HG03108 (cell line): ENCODE data around the gene FERMT3.
A peak's percentile ranks its signal among the peaks of the same experiment; 100 is the strongest.

Experiments used
- ATAC-seq: cut with Tn5 transposase; IDR thresholded peaks from one replicate; pipeline ENCODE4 v1.9.1; 2021; ENCODE audit warnings: moderate library complexity; ENCODE audit not compliant: unreplicated experiment

The FERMT3 gene

DNA sequence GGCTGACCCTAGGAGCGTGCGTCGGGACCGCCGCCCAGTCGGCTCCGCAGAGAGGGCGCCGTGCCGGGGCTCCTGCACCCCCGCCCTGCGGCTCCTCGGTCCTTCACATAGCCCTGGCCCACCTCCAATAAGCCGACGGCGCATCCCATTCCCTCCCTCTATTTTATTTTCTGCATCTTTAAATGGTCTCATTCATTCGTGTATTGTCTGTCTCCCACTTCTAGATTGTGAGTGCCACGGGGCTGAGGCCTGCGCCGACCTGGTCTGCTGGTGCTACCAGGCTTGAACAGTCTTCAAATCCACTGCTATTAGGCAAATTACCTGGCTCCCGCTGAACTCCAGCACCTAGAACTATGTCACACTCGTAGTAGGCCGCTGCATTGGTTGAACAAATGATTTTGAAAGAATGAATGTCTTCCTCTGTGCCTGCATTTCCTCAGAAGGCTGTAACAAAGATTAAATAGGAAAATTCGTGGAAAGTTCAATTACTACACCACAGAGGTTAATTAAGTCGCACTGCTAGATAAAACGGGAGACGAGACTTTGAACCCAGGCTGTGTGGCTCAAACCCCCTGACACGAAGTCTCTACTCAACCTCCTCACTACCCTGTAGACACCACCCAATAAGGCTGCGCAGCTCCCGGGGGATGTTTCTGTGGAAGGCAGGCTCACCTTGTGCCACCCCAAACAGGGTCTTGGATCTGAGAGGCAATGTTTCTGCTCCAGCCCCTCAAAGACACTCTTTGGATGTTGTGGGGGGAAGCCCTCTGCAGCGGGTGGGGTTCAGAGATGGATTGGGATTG lies 41.4 kb downstream of the FERMT3 start:
- no peak for ATAC-seq

DNA sequence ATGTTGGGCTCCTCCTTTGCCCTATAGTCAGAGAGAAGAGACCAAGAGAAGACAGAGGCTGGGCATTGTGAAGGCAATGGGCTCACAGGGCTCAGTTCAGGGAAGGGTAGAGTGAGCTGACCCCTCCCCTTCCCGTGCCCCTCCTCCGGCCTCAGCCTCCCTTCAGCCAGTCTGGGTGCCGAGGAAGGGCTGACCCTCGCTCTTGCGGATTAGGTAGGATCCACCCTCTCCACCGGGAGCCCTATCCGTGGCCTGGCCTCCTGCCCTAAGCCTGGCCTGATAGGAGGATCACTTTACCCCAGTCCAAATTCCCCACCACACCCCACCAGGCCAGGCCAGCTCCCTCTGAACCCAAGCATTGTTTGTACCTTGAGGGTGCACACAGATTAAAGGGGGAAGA lies 42.1 kb downstream of the FERMT3 start:
- ATAC-seq, result no peak

GRCh38 chr11:64249038-64249437 lies 42.5 kb downstream of the FERMT3 start:
- no peak for ATAC-seq

DNA sequence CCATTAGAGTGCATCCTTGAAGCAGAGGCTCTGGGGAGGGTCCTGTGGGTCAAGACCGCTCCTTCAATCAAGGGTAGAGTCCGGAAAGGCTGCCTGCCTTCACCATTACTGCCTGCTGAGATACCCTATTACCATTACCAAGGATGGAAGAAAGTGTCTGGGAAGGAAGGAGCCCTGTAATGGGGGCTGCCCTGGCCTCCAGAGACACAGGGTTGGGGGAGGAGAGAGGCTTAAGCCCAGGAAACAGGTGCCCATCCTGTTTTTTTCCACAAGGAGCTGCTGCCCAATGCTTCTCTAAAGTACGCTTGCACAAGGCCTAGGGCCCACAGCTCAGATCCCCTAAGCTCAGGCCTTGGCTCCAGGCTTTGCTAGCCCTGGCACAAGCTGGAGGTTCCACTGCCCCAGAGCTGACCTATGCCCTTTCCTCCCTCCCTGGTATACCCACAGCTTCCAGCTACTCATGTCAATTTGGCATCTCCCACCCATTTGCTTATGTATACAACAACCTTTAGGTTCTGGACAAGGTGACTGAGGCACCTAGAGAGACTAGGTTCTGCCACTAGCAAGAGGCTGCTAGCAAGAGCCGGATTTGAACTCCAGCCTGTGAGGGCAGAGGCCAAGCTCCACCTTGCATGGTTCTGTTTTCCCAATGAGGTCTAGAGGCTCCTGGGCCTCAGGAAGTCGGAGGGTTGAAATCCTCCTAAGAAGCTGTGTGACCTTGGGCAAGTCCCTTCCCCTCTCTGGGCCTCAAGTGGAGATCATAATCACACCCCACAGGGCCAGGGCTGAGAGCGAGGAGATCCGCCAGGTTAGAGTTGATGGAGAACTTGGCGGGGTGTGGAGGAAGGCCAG lies 43.3 kb downstream of the FERMT3 start:
- no peak for ATAC-seq

- no peak for ATAC-seq
These were observed 44.0 kb downstream of the FERMT3 start for GRCh38 chr11:64250415-64251015.

DNA sequence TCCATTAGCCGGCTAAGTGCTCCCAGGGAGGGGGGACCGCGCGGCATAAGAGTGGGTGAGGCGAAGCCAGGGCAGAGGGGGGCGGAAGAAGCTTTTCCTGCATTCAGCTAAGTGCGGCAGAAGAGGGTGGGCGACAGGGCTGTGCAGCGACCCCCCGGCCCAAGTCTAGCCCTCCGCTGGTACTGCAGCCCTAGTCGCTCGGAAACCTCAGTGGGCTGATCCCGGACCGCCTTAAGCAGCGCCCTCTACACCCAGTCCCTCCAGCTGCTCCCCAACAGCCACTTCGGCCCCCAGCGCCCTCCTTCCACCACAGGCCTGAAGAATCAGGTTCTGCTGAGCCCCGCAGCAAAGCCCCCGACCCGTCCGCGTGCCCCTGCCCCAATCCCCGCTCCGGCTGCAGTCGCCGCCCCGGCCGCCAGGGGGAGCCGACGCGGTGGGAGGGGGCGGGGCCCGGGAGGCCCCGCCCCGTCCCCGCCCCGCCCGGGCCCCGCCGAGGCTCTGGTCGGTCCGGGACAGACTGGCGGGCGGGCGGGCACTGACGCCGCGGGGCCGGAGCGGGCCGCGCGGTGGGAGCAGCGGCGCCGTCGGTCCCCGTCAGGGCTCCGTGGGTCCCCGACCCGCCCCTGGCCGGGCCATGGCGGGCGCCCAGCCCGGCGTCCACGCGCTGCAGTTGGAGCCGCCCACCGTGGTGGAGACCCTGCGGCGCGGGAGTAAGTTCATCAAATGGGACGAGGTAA lies 44.7 kb downstream of the FERMT3 start, which contains the start of gene PLCB3:
TSS of gene PLCB3 (plus strand) at position 515 of the 737 bp plus-strand sequence. CDS start at position 635, 120 bp downstream.
- ATAC-seq, result peak; percentile 33

GRCh38 chr11:64251753-64252002 lies 45.2 kb downstream of the FERMT3 start:
- no peak for ATAC-seq

- ATAC-seq, result no peak
These were observed 45.7 kb downstream of the FERMT3 start for GRCh38 chr11:64252003-64252872.

DNA sequence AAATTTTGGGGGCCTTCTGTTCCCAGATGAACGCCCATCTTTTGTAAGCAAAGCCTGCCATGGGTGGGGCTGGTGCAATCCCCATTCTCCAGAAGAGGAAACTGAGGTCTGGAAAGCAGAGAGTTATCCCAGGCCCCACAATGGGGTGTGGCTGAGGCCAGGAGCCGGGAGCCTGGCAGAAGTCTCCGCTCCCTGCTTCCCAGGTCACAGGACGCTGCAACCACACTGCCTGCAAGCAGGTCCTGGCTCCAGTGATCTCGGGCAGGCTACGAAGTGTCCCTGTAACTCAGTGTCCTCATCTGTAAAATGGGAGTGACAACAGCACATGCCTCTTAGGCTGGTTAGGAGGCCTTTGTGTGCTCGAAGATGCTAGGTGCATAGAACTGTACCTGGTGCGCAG lies 46.5 kb downstream of the FERMT3 start:
- no peak for ATAC-seq

- ATAC-seq, result no peak
These were observed 47.0 kb downstream of the FERMT3 start for GRCh38 chr11:64253481-64253880.

DNA sequence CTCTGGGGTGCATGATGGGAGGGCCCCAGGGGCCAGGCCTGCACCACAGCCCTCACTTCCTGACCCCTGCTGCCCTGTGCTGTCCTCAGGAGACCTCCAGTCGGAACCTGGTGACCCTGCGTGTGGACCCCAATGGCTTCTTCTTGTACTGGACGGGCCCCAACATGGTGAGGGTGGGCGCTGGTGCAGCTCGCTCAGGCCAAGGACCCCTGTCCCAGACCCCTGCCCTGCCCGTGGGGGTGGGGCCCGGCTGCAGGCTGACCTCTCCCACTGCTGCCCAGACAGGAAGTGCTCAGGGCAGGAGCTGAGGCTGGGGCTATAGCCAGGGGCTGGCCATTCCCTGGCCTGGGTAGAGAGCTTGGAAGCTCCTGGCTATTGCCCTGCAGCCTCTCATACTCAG lies 47.8 kb downstream of the FERMT3 start:
- no peak for ATAC-seq

DNA sequence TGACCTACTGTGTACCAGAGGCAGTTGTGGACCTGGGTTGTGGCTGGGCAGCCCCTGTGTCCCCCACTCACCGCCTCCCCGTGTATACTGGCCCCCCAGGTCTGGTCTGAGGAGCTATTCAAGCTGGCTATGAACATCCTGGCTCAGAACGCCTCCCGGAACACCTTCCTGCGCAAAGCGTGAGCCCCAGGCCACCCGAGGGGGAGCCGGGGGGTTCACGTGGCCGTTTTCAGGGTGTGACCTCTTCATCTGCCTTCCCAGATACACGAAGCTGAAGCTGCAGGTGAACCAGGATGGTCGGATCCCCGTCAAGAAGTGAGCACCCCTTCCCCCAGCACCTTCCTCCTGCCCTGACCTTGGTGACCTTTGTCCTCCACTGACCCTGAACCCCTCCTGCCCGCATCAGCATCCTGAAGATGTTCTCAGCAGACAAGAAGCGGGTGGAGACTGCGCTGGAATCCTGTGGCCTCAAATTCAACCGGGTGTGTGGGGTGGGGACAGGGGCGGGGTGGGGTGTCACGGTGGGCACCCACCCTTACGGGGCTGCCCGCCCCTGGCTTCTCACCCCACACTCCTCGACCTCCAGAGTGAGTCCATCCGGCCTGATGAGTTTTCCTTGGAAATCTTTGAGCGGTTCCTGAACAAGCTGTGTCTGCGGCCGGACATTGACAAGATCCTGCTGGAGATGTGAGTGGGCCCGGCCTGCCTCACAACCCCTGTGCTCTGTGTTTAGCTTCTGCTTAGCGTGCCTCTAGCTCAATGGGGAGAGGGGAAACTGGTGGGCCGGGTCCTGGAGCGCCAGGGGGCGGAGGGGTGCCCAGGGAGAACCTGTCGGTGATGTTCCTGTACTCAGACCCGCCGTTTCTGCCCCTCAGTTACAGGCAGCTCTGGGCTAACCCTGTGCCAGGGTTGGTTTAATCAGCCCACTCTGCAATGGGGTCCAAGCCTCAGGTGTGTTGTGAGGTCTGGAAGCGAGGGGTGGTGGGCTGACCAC lies 48.9 kb downstream of the FERMT3 start:
- no peak for ATAC-seq

- ATAC-seq, result no peak
These were observed 49.8 kb downstream of the FERMT3 start for GRCh38 chr11:64256300-64256699.

- no peak for ATAC-seq
These were observed 51.8 kb downstream of the FERMT3 start for GRCh38 chr11:64258356-64258755.

GRCh38 chr11:64258946-64259532 lies 52.5 kb downstream of the FERMT3 start:
- ATAC-seq, result no peak

DNA sequence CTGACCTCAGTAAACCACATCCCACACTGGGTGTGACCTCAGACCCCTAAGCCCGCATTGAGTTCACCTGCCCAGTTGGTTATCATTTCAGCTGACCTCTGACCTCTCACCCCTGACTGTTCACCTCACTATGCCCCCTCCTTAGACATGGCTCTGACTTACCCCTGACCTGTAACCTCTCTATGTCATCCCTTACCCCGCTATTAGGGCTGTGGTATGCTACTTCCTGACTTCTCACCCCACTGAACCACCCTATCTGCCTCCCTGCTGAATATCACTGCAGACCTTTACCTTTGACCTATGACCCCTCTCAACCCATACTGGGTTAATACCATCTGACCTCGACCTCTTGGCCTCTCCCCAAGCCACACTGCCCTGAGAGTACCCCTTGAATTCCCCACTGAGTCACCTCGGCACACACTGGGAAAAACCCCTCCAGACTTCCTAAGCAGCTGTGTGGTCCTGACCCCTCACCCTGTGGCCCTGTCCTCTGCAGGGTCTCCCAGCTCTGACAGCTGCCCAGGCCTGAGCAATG lies 53.1 kb downstream of the FERMT3 start:
- ATAC-seq, result no peak

GRCh38 chr11:64260147-64260708 lies 53.7 kb downstream of the FERMT3 start:
- no peak for ATAC-seq

DNA sequence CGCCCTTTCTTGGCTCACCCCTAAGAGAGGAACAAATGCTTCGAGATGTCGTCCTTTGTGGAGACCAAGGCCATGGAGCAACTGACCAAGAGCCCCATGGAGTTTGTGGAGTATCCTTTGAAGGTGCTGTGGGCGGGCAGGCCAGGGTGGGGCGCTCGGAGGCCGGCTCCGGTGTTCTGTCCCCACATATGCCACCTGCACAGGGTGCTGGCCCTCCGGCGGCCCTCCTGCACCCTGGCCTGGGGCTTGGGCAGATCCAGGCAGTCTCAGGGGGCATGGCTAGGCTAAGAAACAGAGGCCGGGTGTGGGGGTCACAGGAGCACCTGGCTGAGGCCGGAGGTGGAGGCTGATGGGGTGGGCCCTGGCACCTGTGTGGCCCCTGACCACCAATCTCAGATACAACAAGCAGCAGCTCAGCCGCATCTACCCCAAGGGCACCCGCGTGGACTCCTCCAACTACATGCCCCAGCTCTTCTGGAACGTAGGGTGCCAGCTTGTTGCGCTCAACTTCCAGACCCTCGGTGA lies 55.1 kb downstream of the FERMT3 start:
- no peak for ATAC-seq
